ENCODE measurements around the gene LASP1NB.

The LASP1NB gene

DNA sequence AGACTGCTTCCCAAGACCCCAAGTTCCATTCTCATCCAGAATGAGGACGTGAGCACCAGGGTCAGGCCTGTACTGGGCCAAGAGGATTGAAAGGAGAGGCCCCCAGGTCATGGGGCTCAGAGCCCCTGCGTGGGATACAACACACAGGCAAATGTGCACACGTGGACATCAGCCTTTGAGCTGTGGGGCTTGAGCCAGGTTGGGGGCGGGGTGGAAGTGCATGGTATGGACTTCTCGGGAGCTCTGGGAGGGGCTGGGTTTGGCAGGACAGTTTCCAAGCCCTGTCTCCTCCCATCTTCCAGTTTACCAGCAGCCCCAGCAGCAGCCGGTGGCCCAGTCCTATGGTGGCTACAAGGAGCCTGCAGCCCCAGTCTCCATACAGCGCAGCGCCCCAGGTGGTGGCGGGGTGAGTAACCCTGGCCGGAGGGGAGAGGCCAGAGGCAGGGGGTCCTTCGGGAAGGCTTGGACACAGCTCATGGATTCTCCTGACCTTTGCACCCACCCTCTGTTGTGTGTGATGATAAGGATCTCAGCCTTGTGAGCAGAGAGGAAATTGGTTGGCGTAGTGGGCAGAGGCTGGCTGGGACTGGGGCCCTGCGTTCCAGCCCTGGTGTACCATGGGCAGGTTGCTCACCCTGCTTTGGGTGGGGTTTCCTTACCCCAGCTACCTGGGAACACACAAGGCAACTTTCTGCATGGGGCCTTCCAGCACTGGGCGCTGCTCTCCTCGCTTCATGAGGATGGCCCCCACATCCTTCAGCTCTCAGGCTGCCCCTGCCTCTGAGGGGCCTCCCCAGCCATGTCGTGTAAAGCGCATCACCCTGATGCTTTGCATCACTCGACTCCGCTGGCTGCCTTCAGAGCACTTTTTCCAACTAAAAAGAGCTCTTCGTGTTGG, 10.4 kb upstream of the LASP1NB start (continued):
- TF ChIP-seq, protein P1, sequence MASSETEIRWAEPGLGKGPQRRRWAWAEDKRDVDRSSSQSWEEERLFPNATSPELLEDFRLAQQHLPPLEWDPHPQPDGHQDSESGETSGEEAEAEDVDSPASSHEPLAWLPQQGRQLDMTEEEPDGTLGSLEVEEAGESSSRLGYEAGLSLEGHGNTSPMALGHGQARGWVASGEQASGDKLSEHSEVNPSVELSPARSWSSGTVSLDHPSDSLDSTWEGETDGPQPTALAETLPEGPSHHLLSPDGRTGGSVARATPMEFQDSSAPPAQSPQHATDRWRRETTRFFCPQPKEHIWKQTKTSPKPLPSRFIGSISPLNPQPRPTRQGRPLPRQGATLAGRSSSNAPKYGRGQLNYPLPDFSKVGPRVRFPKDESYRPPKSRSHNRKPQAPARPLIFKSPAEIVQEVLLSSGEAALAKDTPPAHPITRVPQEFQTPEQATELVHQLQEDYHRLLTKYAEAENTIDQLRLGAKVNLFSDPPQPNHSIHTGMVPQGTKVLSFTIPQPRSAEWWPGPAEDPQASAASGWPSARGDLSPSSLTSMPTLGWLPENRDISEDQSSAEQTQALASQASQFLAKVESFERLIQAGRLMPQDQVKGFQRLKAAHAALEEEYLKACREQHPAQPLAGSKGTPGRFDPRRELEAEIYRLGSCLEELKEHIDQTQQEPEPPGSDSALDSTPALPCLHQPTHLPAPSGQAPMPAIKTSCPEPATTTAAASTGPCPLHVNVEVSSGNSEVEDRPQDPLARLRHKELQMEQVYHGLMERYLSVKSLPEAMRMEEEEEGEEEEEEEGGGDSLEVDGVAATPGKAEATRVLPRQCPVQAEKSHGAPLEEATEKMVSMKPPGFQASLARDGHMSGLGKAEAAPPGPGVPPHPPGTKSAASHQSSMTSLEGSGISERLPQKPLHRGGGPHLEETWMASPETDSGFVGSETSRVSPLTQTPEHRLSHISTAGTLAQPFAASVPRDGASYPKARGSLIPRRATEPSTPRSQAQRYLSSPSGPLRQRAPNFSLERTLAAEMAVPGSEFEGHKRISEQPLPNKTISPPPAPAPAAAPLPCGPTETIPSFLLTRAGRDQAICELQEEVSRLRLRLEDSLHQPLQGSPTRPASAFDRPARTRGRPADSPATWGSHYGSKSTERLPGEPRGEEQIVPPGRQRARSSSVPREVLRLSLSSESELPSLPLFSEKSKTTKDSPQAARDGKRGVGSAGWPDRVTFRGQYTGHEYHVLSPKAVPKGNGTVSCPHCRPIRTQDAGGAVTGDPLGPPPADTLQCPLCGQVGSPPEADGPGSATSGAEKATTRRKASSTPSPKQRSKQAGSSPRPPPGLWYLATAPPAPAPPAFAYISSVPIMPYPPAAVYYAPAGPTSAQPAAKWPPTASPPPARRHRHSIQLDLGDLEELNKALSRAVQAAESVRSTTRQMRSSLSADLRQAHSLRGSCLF (CRISPR knock-in tag; IDR thresholded peaks at IDR 0.05; ENCODE audit: borderline replicate concordance), result no peak
- no peak for TF ChIP-seq HHEX (CRISPR knock-in tag; IDR thresholded peaks at IDR 0.05)
- no peak; the same call in 1 of the 2 replicates for TF ChIP-seq ZNF160 (CRISPR knock-in tag; IDR thresholded peaks at IDR 0.05)
- TF ChIP-seq ZNF101 (CRISPR knock-in tag; IDR thresholded peaks at IDR 0.05; ENCODE audit: borderline replicate concordance, low read depth), result no peak
- no peak for TF ChIP-seq ZNF10 (CRISPR knock-in tag; IDR thresholded peaks at IDR 0.05; ENCODE audit: borderline replicate concordance, low read depth)
- no peak for TF ChIP-seq ZNF382 (CRISPR knock-in tag; IDR thresholded peaks at IDR 0.05; ENCODE audit: borderline replicate concordance)
- TF ChIP-seq ZNF879 (CRISPR knock-in tag; IDR thresholded peaks at IDR 0.05), result no peak
- peak; percentile 80; the same call in 1 of the 2 replicates for TF ChIP-seq ZNF501 (CRISPR knock-in tag; IDR thresholded peaks at IDR 0.05)
- 0 out of 2 replicates have a peak, but pooled peaks have one; percentile 4 for TF ChIP-seq CEBPG (CRISPR knock-in tag; IDR thresholded peaks at IDR 0.05)
- TF ChIP-seq ZFYVE20 (CRISPR knock-in tag; IDR thresholded peaks at IDR 0.05; ENCODE audit: borderline replicate concordance, low read depth), result 0 out of 2 replicates have a peak, but pooled peaks have one; percentile 10
- no peak for TF ChIP-seq REL (CRISPR knock-in tag; conservative IDR thresholded peaks at IDR 0.05)
- no peak for TF ChIP-seq ATF1 (CRISPR knock-in tag; IDR thresholded peaks at IDR 0.05)
- TF ChIP-seq DMAP1 (CRISPR knock-in tag; IDR thresholded peaks at IDR 0.05), result no peak
- no peak for TF ChIP-seq CHD4 (IDR thresholded peaks at IDR 0.05; ENCODE audit: borderline replicate concordance, low read length)
- TF ChIP-seq U2AF2 (IDR thresholded peaks at IDR 0.05; ENCODE audit: low read depth, low read length), result no peak
- no peak for TF ChIP-seq HMGA1 (CRISPR knock-in tag; conservative IDR thresholded peaks at IDR 0.05)
- peak; percentile 70 for TF ChIP-seq NR2F6 (IDR thresholded peaks at IDR 0.05)
- TF ChIP-seq NR2F6 (CRISPR knock-in tag; IDR thresholded peaks at IDR 0.05), result peak; percentile 68
- no peak for TF ChIP-seq ZEB1 (IDR thresholded peaks at IDR 0.05; ENCODE audit: insufficient replicate concordance, low read depth)
- TF ChIP-seq, protein P2, sequence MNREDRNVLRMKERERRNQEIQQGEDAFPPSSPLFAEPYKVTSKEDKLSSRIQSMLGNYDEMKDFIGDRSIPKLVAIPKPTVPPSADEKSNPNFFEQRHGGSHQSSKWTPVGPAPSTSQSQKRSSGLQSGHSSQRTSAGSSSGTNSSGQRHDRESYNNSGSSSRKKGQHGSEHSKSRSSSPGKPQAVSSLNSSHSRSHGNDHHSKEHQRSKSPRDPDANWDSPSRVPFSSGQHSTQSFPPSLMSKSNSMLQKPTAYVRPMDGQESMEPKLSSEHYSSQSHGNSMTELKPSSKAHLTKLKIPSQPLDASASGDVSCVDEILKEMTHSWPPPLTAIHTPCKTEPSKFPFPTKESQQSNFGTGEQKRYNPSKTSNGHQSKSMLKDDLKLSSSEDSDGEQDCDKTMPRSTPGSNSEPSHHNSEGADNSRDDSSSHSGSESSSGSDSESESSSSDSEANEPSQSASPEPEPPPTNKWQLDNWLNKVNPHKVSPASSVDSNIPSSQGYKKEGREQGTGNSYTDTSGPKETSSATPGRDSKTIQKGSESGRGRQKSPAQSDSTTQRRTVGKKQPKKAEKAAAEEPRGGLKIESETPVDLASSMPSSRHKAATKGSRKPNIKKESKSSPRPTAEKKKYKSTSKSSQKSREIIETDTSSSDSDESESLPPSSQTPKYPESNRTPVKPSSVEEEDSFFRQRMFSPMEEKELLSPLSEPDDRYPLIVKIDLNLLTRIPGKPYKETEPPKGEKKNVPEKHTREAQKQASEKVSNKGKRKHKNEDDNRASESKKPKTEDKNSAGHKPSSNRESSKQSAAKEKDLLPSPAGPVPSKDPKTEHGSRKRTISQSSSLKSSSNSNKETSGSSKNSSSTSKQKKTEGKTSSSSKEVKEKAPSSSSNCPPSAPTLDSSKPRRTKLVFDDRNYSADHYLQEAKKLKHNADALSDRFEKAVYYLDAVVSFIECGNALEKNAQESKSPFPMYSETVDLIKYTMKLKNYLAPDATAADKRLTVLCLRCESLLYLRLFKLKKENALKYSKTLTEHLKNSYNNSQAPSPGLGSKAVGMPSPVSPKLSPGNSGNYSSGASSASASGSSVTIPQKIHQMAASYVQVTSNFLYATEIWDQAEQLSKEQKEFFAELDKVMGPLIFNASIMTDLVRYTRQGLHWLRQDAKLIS (CRISPR knock-in tag; IDR thresholded peaks at IDR 0.05), result no peak; the same call in 1 of the 2 replicates
- TF ChIP-seq, protein P3, sequence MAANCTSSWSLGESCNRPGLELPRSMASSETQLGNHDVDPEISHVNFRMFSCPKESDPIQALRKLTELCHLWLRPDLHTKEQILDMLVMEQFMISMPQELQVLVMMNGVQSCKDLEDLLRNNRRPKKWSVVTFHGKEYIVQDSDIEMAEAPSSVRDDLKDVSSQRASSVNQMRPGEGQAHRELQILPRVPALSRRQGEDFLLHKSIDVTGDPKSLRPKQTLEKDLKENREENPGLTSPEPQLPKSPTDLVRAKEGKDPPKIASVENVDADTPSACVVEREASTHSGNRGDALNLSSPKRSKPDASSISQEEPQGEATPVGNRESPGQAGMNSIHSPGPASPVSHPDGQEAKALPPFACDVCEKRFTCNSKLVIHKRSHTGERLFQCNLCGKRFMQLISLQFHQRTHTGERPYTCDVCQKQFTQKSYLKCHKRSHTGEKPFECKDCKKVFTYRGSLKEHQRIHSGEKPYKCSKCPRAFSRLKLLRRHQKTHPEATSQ (CRISPR knock-in tag; IDR thresholded peaks at IDR 0.05; ENCODE audit: borderline replicate concordance), result no peak

Data from HepG2 (cell line).